HG03196 (cell line): ENCODE measurements around the gene AJM1.
A peak's percentile ranks its signal among the peaks of the same experiment; 100 is the strongest.
"Not testable (repeated sequence)": the region's sequence is repeated elsewhere in the genome, so short reads cannot be mapped to it uniquely, and the experiment has no call there.

Experiments
- ATAC-seq: cut with Tn5 transposase; IDR thresholded peaks from one replicate; pipeline ENCODE4 v1.9.1; 2021; ENCODE audit not compliant: unreplicated experiment

AJM1 gene

GRCh38 chr9:136842380-136842948 is at the start of gene AJM1:
AJM1 (plus strand) TSS chr9:136842478; CDS start chr9:136844415, 1,937 bp downstream.
- peak; percentile 60 for ATAC-seq

GRCh38 chr9:136793086-136793946 is 49.0 kb upstream of the AJM1 start:
- ATAC-seq, result no peak

- no peak for ATAC-seq
These were observed 47.8 kb upstream of the AJM1 start for GRCh38 chr9:136794281-136794999.

- ATAC-seq, result no peak
These were observed 47.3 kb upstream of the AJM1 start for GRCh38 chr9:136795000-136795348.

- no peak for ATAC-seq
These were observed 46.0 kb upstream of the AJM1 start, which contains the start of gene CCDC183 for GRCh38 chr9:136796238-136796774. CCDC183 (plus strand) TSS chr9:136796338; CDS start chr9:136796398, 60 bp downstream.

GRCh38 chr9:136796775-136797347 is 45.4 kb upstream of the AJM1 start:
- ATAC-seq, result not testable (repeated sequence)

GRCh38 chr9:136798708-136799078 is 43.6 kb upstream of the AJM1 start:
- ATAC-seq, result no peak

GRCh38 chr9:136799079-136799853 is 43.0 kb upstream of the AJM1 start:
- no peak for ATAC-seq

GRCh38 chr9:136799854-136800657 is 42.2 kb upstream of the AJM1 start:
- ATAC-seq, result no peak

- no peak for ATAC-seq
These were observed 40.0 kb upstream of the AJM1 start for GRCh38 chr9:136802321-136802720.

- not testable (repeated sequence) for ATAC-seq
These were observed 39.2 kb upstream of the AJM1 start for GRCh38 chr9:136803009-136803550.

GRCh38 chr9:136803551-136804508 is 38.4 kb upstream of the AJM1 start:
- no peak for ATAC-seq

GRCh38 chr9:136804509-136805206 is 37.6 kb upstream of the AJM1 start:
- ATAC-seq, result no peak

- no peak for ATAC-seq
These were observed 37.0 kb upstream of the AJM1 start for GRCh38 chr9:136805207-136805740.

GRCh38 chr9:136806067-136806466 is 36.2 kb upstream of the AJM1 start:
- ATAC-seq, result no peak

GRCh38 chr9:136806631-136807201 is 35.6 kb upstream of the AJM1 start:
- ATAC-seq, result no peak
